Muscle layer of colon (tissue), 2 donors: ENCODE data around the gene KLHDC8B.
"Not testable (repeated sequence)": the region's sequence is repeated elsewhere in the genome, so short reads cannot be mapped to it uniquely, and the experiment has no call there.

Experiments
- H3K27ac ChIP-seq: one replicate; pipeline ENCODE4 v1.7.0; 2013; ENCODE audit warnings: low read depth, mild to moderate bottlenecking, low read length, moderate library complexity
- H3K27me3 ChIP-seq, 2 donors: one replicate each; pipeline ENCODE4 v1.7.0; 2013; ENCODE audit warnings: low read length in 2 of 2, mild to moderate bottlenecking in 2 of 2; ENCODE audit not compliant: insufficient read depth in 2 of 2, control insufficient read depth in 1 of 2
- H3K36me3 ChIP-seq: one replicate; pipeline ENCODE4 v1.7.0; 2013; ENCODE audit warnings: mild to moderate bottlenecking, low read length; ENCODE audit not compliant: insufficient read depth
- H3K4me1 ChIP-seq: one replicate; pipeline ENCODE4 v1.7.0; 2013; ENCODE audit warnings: mild to moderate bottlenecking, low read length; ENCODE audit not compliant: insufficient read depth
- H3K4me3 ChIP-seq, 2 donors: one replicate each; pipeline ENCODE4 v1.7.0; 2013; ENCODE audit warnings: low read length in 2 of 2, low read depth in 1 of 2, mild to moderate bottlenecking in 1 of 2, moderate library complexity in 1 of 2
- H3K9ac ChIP-seq: one replicate; pipeline ENCODE4 v1.7.0; 2013; ENCODE audit warnings: low read length
- H3K9me3 ChIP-seq: one replicate; pipeline ENCODE4 v1.7.0; 2013; ENCODE audit warnings: mild to moderate bottlenecking, low read length
- donor health status: abdominal sarcoma.
- donor health status: Adenocarcinoma of cecum.

The KLHDC8B gene

DNA sequence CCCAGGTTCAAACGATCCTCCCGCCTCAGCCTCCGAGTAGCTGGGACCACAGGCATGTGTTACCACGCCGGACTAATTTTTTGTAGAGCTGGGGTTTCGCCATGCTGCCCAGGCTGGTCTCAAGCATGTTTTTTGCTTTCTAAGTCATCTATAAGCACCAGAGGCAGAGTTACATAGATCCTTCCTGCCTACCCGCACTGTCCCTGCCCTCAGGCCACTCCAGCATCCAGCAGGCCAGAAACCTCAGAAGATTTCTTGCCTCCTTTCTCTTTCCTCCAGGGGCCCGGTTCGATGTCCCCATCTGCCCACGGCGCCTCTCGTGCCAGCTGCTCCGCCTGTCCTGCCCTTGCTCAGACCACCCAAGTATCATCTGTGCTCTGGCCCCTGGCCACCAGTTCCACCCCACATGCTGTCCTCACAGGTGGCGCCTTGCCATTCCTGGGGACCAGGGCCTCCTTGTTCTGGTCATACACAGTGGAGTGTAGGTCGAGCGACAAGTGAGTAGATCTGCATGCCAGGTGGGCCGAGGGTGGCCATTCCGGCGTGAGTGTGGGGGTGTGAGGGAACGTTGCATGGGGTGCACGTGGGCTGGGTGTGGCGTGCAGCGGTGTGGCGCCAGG lies 27.3 kb downstream of the KLHDC8B start:
- no peaks in the 10 kb centered on the region for H3K4me1 ChIP-seq
- H3K9ac ChIP-seq: no peak overlapping the region
- no peak overlapping the region for H3K27ac ChIP-seq
- H3K9me3 ChIP-seq: no peaks in the 10 kb centered on the region
- H3K36me3 ChIP-seq: no peaks in the 10 kb centered on the region
- no peaks in the 10 kb centered on the region for H3K27me3 ChIP-seq
- peak overlapping the region; percentile 25 to 63 for H3K4me3 ChIP-seq

DNA sequence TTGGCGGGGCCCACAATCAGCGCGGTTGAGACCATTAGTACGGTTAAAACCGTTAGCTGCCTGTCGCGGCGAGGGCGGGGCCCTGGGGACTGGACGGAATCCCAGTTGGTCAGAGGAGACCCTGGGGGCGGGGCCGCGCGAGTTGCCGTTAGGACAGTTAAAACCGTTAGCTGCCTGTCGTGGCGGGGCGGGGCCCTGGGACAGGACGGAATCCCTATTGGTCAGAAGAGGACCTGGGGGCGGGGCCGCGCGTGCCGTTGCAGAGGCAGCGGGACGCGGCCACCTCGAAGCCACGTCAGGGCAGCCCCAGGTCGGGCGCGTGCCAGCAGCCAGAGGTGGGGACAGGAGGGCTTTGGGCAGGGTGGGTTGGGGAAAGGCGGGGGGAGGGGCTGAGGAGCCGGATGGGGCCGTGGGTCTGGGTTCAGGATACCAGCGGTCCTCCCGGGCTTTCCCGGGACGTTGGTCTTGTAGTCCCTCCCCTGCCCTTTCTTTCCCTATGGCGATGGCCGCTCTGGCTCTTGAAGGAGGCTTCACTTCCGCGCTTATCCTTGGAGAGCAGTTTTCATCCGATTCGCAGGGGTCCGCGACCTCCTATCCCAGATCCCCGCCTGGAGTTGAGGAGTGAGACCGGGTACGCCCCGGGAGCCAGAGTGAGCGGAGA lies 28.0 kb downstream of the KLHDC8B start:
- no peaks in the 10 kb centered on the region for H3K4me1 ChIP-seq
- peak overlapping the region; percentile 33 to 63 for H3K4me3 ChIP-seq
- H3K9me3 ChIP-seq: no peaks in the 10 kb centered on the region
- H3K27me3 ChIP-seq: no peaks in the 10 kb centered on the region
- no peaks in the 10 kb centered on the region for H3K36me3 ChIP-seq
- no peak overlapping the region for H3K9ac ChIP-seq
- H3K27ac ChIP-seq: peak overlapping the region; percentile 24

DNA sequence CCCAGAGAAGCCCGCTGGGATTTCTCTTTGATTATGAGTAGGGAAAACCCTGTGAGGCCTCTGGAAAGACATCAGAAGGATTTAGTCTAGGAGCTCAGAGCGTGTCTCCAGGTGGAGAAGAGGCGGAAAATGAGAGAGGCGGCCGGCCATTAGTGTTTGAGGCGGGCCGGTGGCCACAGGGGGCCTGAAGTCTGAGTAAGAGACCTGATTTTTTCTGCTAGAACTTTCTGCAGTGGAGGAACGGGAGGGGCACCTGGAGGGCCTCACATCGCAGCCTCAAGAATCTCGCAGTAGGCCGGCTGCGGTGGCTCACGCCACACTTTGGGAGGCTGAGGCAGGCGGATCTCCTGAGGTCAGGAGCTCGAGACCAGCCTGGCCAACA lies 28.5 kb downstream of the KLHDC8B start:
- Histone ChIP-seq H3K36me3 (no peaks in the 10 kb centered on the region), H3K27me3 (no peaks in the 10 kb centered on the region), H3K4me3 (peak overlapping the region in 1 of 2 donors; percentile 33), H3K27ac (peak overlapping the region; percentile 24), H3K9me3 (no peaks in the 10 kb centered on the region), H3K9ac (no peak overlapping the region), H3K4me1 (no peaks in the 10 kb centered on the region)

DNA sequence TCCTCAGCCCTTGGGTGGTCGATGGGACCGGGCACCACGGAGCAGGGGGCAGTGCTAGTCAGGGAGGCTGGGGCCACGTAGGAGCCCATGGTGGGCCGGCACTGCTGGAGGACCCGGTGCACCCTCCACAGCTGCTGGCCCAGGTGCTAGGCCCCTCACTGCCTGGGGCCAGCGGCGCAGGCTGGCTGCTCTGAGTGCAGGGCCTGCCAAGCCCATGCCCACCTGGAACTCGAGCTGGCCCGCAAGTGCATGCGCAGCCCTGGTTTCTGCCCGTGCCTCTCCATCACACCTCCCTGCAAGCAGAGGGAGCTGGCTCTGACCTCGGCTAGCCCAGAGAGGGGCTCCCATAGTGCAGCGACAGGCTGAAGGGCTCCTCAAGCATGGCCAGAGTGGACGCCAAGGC lies 42.1 kb downstream of the KLHDC8B start:
- H3K9me3 ChIP-seq: no peaks in the 10 kb centered on the region
- no peaks in the 10 kb centered on the region for H3K36me3 ChIP-seq
- H3K27me3 ChIP-seq: no peaks in the 10 kb centered on the region
- H3K4me1 ChIP-seq: peaks cover 11% of the 10 kb centered on the region
- no peak overlapping the region for H3K4me3 ChIP-seq
- no peak overlapping the region for H3K9ac ChIP-seq
- H3K27ac ChIP-seq: no peak overlapping the region

DNA sequence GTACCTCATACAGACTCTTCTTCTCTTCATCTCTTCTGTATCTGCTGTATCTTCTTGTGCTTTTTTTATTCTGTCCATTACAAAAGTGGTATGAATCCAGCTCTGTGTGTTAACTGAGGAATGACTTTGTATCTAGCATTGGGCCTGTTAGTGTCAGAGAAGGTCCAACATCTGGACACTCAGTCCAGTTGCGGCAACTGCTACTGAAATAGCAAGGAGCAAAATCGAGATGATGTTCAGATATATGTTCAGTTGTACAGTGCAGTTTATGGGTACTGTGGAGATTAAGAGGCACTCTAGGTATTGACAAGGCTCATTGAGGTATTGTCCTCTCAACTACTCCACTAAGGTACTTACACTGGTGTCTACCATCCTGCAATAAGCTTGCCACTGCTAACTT lies 42.6 kb downstream of the KLHDC8B start:
- no peaks in the 10 kb centered on the region for H3K27me3 ChIP-seq
- H3K4me3 ChIP-seq: no peak overlapping the region
- no peak overlapping the region for H3K27ac ChIP-seq
- H3K9me3 ChIP-seq: no peaks in the 10 kb centered on the region
- H3K36me3 ChIP-seq: no peaks in the 10 kb centered on the region
- no peak overlapping the region for H3K9ac ChIP-seq
- H3K4me1 ChIP-seq: peaks cover 15% of the 10 kb centered on the region

DNA sequence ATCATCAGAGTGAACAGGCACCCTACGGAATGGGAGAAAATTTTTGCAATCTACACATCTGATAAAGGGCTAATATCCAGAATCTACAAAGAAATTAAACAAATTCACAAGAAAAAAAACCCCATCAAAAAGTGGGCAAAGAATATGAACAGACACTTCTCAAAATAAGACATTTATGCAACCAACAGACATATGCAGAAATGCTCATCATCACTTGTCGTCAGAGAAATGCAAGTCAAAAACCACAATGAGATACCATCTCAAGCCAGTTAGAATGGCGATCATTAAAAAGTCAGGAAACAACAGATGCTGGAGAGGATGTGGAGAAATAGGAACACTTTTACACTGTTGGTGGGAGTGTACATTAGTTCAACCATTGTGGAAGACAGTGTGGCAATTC lies 45.3 kb downstream of the KLHDC8B start:
- H3K4me3 ChIP-seq, H3K9ac ChIP-seq, H3K27me3 ChIP-seq, H3K9me3 ChIP-seq, H3K36me3 ChIP-seq, H3K27ac ChIP-seq: not testable (repeated sequence)
- H3K4me1 ChIP-seq: peaks cover 22% of the 10 kb centered on the region

DNA sequence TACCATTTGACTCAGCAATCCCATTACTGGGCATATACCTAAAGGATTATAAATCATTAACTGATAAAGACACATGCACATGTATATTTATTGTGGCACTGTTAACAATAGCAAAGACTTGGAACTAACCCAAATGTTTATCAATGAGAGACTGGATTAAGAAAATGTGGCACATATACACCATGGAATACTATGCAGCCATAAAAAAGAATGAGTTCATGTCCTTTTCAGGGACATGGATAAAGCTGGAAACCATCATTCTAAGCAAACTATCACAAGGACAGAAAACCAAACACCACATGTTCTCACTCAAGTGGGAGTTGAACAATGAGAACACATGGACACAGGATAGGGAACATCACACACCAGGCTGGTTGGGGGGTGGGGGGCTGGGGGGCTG lies 45.7 kb downstream of the KLHDC8B start:
- H3K27ac ChIP-seq, H3K27me3 ChIP-seq, H3K4me3 ChIP-seq, H3K9me3 ChIP-seq, H3K9ac ChIP-seq, H3K36me3 ChIP-seq: not testable (repeated sequence)
- peaks cover 22% of the 10 kb centered on the region for H3K4me1 ChIP-seq

DNA sequence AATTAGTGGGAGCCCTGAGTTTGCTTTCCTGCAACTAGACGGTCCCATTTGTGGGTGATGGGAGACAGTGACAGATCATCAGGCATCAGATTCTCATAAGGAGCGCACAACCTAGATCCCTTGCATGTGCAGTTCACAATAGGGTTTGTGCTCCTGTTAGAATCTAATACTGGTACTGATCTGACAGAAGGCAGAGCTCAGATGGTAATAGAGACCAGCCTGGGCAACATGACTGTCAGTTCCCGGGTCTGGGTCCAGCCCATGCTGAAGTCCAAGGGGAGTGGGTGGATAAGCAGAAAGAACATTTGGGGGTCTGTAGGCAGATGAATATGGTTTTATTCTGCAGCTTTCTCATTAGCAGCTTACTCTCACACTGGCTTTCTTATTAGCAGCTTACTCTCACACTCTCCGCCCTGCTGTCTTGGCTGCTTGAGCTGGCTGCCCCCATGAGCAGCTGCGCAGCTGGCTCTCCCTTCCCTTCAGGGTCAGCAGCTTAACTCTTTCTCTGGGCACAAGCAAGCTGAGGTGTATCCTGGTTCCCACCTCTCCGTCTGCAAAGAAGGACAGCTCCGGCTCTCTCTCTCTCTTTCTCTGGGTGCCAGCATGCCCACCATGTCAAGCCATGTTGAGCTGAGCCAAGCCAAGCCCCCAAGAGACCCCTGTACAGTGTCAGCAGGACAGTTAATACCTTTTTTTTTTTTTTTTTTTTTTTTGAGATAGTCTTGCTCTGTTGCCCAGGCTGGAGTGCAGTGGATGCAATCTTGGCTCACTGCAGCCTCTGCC lies 46.5 kb downstream of the KLHDC8B start:
- H3K4me1 ChIP-seq: peaks cover 22% of the 10 kb centered on the region

DNA sequence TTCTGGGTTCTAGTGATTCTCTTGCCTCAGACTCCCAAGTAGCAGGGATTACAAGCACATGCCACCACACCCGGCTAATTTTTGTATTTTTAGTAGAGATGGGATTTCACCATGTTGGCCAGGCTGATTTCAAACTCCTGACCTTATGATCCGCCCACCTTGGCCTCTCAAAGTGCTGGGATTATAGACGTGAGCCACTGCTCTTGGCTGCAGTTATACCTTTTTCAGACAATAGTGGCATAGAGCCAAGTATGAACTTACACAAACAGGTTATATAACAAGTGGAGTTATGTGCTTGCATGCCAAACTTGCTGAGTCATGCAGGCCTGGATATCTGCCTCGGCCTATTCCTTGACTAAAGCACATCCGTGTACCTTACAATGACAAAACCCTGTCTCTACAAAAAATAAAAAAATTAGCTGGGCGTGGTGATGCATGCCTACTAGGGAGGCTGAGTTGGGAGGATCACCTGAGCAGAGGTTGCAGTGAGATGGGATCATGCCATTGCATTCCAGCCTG lies 47.1 kb downstream of the KLHDC8B start:
- H3K27me3 ChIP-seq, H3K4me3 ChIP-seq, H3K9ac ChIP-seq, H3K36me3 ChIP-seq, H3K9me3 ChIP-seq: not testable (repeated sequence)
- H3K27ac ChIP-seq: peak overlapping the region; percentile 56
- peaks cover 22% of the 10 kb centered on the region for H3K4me1 ChIP-seq

More for the DNA sequence above, 46.5 kb downstream of the KLHDC8B start:
- H3K9ac ChIP-seq: peak overlapping the region; percentile 11
- no peaks in the 10 kb centered on the region for H3K36me3 ChIP-seq
- no peaks in the 10 kb centered on the region for H3K27me3 ChIP-seq
- no peaks in the 10 kb centered on the region for H3K9me3 ChIP-seq
- H3K4me3 ChIP-seq: no peak overlapping the region
- peak overlapping the region; percentile 48 for H3K27ac ChIP-seq

DNA sequence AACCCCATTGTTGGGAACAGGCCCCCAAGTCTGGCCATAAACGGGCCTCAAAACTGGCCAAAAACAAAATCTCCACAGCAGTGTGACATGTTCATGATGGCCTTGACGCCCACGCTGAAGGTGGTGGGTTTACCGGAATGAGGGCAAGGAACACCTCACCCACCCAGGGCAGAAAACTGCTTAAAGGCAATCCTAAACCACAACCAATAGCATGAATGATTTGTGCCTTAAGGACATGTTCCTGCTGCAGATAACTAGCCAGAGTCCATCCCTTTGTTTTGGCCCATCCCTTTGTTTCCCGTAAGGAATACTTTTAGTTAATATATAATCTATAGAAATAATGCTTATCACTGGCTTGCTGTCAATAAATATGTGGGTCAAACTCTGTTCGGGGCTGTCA lies 47.7 kb downstream of the KLHDC8B start:
- no peaks in the 10 kb centered on the region for H3K27me3 ChIP-seq
- H3K9me3 ChIP-seq: no peaks in the 10 kb centered on the region
- no peaks in the 10 kb centered on the region for H3K36me3 ChIP-seq
- H3K4me1 ChIP-seq: peaks cover 22% of the 10 kb centered on the region
- no peak overlapping the region for H3K9ac ChIP-seq
- peak overlapping the region; percentile 56 for H3K27ac ChIP-seq
- H3K4me3 ChIP-seq: no peak overlapping the region

DNA sequence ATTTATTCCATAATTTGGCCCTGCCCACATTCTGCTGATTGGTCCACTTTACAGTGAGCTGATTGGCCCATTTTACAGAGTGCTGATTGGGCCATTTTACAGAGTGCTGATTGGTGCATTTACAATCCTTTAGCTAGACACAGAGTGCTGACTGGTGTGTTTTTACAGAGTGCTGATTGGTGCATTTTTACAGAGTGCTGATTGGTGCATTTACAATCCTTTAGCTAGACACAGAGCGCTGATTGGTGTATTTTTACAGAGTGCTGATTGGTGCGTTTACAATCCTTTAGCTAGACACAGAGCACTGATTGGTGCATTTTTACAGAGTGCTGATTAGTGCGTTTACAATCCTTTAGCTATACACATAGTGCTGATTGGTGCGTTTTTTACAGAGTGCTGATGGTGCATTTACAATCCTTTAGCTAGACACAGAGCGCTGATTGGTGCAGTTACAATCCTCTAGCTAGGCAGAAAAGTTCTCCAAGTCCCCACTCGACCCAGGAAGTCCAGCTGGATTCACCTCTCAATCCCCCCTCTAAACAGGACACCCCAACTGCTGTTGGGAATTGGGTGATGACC lies 49.7 kb downstream of the KLHDC8B start:
- not testable (repeated sequence) for H3K27ac ChIP-seq, H3K27me3 ChIP-seq

More for the DNA sequence above, 49.7 kb downstream of the KLHDC8B start:
- not testable (repeated sequence) for H3K9ac ChIP-seq, H3K36me3 ChIP-seq, H3K9me3 ChIP-seq, H3K4me3 ChIP-seq
- peaks cover 22% of the 10 kb centered on the region for H3K4me1 ChIP-seq
